PFSK-1 (cell line): ENCODE results near the gene RIOK3. TPM values are rescaled to one million over a fixed set of nuclear protein-coding genes. Genes with fewer than 3 reads are reported as not detected.

Source experiments
- FOXP2 ChIP-seq: optimal IDR thresholded peaks from 2 replicates; pipeline ENCODE3; 2011; ENCODE audit warnings: borderline replicate concordance, control low read depth, inconsistent platforms; ENCODE audit not compliant: insufficient read depth; ENCODE audit errors: extremely low read length, extremely low read depth
- POLR2AphosphoS5 ChIP-seq: IDR thresholded peaks from 2 replicates; pipeline ENCODE4 v1.6.1; 2012; ENCODE audit warnings: low read depth, mild to moderate bottlenecking, control low read depth, low read length, moderate library complexity
- SIN3A ChIP-seq: IDR thresholded peaks from 2 replicates; pipeline ENCODE4 v1.6.1; 2012; ENCODE audit warnings: mild to moderate bottlenecking, low read length, moderate library complexity, borderline replicate concordance; ENCODE audit not compliant: insufficient read depth
- TAF1 ChIP-seq: IDR thresholded peaks from 2 replicates; pipeline ENCODE4 v1.6.1; 2012; ENCODE audit warnings: low read length, control low read depth, borderline replicate concordance; ENCODE audit not compliant: insufficient read depth
- polyA plus RNA-seq: library from polyadenylated mRNA; unstranded; fragments of >200 nt; gene quantifications from one replicate; pipeline ENCODE4 v1.2.1, GENCODE V29; 2012; ENCODE audit warnings: low read depth, missing spikeins; ENCODE audit not compliant: insufficient read length
- TF ChIP-seq, protein P1 (sequence below), 2 experiments: IDR thresholded peaks; 2 replicates each; pipeline versions ENCODE4 v1.6.1 to v1.8.0; 2011 to 2012; ENCODE audit warnings: low read depth in 2 of 2, low read length in 2 of 2, control low read depth in 1 of 2, inconsistent platforms in 1 of 2, mild to moderate bottlenecking in 1 of 2, moderate library complexity in 1 of 2; ENCODE audit not compliant: insufficient read depth in 1 of 2

Gene RIOK3, protein sequence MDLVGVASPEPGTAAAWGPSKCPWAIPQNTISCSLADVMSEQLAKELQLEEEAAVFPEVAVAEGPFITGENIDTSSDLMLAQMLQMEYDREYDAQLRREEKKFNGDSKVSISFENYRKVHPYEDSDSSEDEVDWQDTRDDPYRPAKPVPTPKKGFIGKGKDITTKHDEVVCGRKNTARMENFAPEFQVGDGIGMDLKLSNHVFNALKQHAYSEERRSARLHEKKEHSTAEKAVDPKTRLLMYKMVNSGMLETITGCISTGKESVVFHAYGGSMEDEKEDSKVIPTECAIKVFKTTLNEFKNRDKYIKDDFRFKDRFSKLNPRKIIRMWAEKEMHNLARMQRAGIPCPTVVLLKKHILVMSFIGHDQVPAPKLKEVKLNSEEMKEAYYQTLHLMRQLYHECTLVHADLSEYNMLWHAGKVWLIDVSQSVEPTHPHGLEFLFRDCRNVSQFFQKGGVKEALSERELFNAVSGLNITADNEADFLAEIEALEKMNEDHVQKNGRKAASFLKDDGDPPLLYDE
- polyA plus RNA-seq = 49.9 TPM

DNA sequence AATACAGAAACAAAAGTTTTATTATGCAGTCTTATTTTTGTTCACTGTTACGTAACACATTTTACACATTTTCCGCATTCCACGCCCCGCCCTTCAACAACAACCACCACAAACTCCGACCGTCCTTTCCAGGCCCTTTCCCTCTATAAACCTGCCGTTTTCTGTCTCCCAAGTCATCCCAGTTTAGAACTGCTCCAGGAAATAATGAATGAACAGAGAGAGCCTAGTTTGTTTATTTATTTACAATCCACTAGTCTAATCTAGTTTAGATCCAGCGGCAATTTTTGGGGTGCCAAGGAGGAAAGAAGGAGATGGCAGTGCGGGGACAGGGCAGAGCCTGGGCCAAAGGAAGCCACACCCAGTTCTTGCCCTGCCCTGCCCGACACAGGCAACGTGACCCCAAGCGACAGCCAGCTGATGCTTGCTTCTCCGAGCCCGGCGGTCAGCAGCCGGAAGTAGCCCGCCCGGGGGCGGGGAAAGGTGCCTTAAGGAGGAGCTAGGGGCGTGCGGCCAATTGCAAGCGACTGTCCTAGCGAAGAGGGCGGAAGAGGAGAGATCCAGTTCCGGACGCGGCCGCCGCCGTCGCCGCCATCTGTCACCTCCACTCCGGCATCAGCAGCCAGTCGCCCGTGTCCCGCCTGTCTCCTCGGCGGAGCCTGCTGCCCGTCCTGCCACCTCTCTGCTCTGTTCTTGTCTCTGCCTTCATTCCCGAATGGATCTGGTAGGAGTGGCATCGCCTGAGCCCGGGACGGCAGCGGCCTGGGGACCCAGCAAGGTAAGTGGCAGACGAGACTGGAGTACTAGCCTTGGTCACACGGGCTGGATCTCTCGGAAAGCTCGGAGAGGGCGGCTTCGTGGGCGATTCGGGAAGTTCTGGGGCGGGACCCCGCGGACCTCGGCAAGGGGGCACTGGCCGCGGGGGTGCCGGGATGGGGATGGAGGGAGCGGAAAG, at the start of gene RIOK3:
RIOK3 (plus strand) TSS at position 560 of the 952 bp plus-strand sequence; CDS start at position 713, 153 bp downstream.
- TF ChIP-seq FOXP2 (peak; percentile 59), SIN3A (peak; percentile 78; the same call in 1 of the 2 replicates), POLR2AphosphoS5 (peak; percentile 93), TAF1 (no peak)
- TF ChIP-seq, protein P1, sequence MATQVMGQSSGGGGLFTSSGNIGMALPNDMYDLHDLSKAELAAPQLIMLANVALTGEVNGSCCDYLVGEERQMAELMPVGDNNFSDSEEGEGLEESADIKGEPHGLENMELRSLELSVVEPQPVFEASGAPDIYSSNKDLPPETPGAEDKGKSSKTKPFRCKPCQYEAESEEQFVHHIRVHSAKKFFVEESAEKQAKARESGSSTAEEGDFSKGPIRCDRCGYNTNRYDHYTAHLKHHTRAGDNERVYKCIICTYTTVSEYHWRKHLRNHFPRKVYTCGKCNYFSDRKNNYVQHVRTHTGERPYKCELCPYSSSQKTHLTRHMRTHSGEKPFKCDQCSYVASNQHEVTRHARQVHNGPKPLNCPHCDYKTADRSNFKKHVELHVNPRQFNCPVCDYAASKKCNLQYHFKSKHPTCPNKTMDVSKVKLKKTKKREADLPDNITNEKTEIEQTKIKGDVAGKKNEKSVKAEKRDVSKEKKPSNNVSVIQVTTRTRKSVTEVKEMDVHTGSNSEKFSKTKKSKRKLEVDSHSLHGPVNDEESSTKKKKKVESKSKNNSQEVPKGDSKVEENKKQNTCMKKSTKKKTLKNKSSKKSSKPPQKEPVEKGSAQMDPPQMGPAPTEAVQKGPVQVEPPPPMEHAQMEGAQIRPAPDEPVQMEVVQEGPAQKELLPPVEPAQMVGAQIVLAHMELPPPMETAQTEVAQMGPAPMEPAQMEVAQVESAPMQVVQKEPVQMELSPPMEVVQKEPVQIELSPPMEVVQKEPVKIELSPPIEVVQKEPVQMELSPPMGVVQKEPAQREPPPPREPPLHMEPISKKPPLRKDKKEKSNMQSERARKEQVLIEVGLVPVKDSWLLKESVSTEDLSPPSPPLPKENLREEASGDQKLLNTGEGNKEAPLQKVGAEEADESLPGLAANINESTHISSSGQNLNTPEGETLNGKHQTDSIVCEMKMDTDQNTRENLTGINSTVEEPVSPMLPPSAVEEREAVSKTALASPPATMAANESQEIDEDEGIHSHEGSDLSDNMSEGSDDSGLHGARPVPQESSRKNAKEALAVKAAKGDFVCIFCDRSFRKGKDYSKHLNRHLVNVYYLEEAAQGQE (IDR thresholded peaks at IDR 0.05; ENCODE audit: insufficient read depth in 1 of 2, low read depth in 2 of 2, low read length in 2 of 2) = 0 out of 4 replicates have a peak, but pooled peaks of 1 of the 2 experiments have one; percentile 4

DNA sequence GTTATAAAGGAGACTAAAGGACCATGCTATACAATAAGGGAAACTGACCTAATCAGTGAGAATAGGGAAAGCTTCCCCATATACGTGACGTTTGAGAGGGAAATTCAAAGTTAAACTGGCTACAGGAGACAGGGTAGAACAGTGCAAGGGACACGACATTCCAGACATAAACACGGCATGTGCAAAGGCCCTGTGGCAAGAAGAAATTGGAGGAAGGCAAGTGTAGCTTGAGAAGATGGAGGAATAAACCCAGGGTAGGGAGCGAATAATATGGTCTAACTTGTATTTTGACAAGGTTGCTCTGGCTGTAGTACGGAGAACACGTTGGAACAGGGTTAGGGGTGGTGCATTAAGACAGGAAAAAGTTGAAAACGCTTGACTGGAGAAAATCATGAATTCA, 49.8 kb upstream of the RIOK3 start:
- TF ChIP-seq FOXP2 = no peak
- TF ChIP-seq SIN3A = no peak
- no peak for TF ChIP-seq POLR2AphosphoS5
- no peak for TF ChIP-seq TAF1
- TF ChIP-seq, protein P1 (IDR thresholded peaks at IDR 0.05; ENCODE audit: insufficient read depth in 1 of 2, low read depth in 2 of 2, low read length in 2 of 2) = no peak

DNA sequence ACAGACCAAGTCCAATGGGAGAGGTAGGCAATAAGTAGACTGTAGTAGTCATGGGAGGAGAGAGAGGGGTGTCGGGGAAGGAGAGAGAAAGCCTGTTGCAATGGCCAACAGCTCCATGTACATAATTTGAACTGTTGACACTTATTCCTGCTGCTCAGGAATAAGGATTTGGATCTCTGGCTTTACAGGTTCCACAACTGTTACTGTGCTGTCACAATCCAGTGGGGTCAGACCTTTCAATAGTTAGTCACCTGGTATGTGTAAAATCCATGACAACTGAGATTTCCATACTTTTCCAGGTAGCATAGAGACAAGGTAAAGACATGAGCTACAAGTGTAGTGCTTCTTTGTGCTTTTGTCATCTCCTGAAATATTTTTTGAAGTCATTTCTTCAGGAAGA, 47.5 kb upstream of the RIOK3 start:
- TF ChIP-seq TAF1 (no peak), FOXP2 (no peak), SIN3A (no peak), POLR2AphosphoS5 (no peak)
- TF ChIP-seq, protein P1 (IDR thresholded peaks at IDR 0.05; ENCODE audit: insufficient read depth in 1 of 2, low read depth in 2 of 2, low read length in 2 of 2) = no peak

DNA sequence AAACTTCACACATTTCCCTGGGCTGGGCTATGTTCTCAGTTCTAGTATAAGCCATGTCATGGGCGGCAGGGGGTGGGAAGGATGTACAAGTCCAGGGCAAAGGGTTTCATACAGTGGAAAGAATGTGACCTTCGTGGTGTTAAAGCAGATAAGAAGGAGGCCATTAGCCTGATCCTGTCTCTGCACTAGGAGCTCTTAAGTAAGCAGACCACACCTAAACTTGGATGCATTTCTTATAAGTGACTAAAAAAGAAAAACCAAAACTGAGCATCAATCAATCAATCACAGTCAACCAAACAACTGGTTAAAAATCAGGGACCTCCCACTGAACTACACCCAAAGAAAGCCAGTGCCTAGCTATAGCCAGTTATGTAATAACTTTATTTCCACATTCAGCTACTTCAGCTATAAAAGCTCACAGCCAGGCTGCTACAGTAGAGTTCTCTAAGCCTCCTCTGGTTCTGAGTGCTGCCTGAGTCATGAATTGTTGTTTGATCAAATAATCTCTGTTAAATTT, 46.8 kb upstream of the RIOK3 start:
- TF ChIP-seq POLR2AphosphoS5 (no peak), FOXP2 (no peak), SIN3A (no peak), TAF1 (no peak)
- TF ChIP-seq, protein P1 (IDR thresholded peaks at IDR 0.05; ENCODE audit: insufficient read depth in 1 of 2, low read depth in 2 of 2, low read length in 2 of 2) = no peak
